ENCODE data around the gene SCO1.
A peak's percentile ranks its signal among the peaks of the same experiment; 100 is the strongest.

SCO1 gene

DNA sequence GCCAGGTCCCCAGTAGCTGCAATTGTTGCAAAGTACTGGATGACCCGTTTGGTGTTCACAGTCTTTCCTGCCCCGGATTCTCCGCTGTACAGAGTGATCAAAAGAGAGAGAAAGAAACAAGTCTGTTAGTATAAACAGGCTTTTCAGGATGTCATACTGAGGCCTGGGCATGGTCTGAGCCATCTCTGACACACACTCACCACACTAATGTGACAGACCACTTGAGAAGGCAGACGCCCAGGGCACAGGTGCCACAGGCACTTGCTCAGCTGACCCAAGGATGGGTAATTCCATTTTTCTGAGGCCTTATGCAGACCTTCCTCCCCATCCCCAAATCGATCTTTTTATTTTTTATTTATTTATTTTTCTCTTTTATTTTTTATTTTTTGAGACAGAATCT is 47.7 kb downstream of the SCO1 start:
- no peak for DNase-seq

DNA sequence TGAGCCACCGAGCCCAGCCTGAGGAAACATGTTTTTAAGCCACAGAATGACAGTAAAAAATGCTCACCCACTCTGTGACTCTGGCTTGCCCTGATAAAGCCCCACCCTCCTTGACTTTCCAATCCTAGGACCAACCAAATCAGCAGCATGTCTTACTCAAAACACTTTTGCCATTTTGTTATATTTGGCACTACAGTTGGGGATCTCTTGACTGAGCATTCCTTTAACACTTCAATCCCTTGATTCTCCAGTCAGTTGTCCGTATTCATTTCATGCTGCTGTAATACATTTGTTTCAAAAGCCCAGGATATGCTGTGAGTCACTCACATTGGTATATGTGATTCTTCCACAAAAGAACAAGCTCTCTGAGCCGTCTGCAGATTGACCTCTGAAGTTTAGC is 48.4 kb downstream of the SCO1 start:
- DNase-seq, result no peak

DNA sequence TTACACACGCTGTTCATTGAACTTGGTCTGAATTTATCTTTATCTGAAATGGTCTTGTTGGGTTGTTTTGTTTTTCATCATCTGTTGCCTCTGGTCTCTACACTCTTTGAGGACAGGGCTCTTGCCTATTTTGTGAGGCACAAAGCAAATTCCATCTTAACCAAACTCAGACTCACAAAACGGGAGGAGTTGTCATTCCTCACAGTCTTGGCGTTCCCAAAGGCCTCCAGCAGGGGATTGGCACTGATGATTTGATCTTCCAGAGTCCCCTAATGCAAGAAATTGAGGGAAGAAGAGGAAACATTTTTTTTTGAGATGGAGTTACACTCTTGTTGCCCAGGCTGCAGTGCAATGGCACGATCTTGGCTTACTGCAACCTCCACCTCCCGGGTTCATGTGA is 49.0 kb downstream of the SCO1 start:
- no peak for DNase-seq

DNA sequence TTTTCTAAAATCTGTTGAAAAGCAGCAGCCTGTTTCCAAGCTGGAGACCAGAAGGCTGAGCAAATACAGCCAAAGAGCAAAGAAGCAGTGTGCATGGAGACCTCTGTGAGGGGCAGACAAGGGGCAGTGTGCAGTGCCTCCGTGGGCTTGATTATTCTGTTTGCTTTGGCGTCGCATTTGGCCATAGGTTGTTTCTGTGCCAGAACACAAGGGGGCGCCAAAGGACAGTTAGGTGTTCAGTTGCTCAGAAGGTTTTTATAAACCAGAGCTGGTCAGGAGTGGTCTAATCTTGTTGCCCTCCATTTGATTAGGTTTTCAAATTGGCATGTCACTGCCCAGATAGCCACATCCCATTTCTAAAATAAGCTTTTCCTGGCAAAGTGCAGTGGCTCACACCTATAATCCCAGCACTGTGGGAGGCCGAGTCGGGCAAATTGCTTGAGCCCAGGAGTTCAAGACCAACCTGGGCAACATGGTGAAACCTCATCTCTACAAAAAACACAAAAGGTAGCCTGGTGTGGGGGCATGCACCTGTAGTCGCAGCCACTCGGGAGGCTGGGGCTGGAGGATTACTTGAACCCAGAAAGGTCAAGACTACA is 50.8 kb downstream of the SCO1 start:
- DNase-seq, result peak; percentile 76

DNA sequence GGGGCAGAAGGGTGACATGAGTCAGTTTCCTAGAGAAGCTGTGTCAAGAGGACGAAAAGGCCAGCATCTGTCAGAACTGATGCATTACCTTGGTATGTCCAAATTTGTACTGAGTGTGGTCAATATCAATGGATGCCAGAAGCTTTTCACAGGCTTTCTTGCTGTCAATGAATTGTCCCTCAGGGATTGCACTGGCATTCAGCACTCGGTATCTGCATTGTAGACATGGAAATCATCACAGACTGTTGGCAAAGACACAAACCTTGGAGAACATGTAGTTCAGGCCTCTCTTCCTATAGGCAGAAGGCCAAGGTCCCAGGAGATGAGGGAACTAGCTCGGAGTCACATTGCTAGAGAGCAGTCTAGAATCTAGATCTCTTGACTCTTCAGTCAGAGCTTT is 56.9 kb downstream of the SCO1 start:
- DNase-seq, result no peak

DNA sequence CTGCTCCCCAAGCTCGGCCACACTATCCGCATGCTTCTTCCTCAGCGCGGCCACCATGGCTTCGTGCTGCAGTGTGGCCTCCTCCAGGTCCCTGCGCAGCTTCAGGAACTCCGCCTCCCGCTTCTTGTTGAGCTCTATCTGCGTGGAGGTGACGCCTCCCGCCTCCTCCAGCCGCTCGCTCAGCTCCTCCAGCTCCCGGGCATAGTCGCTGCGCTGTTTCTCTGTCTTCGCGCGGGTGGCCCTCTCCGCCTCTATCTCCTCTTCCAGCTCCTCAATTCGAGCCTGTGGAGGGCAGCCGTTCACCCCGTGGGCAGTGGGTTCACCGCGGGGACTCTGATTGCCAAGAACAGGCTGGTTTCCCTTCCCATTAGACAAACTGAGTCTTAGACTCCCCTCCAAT is 59.2 kb downstream of the SCO1 start:
- DNase-seq, result no peak

DNA sequence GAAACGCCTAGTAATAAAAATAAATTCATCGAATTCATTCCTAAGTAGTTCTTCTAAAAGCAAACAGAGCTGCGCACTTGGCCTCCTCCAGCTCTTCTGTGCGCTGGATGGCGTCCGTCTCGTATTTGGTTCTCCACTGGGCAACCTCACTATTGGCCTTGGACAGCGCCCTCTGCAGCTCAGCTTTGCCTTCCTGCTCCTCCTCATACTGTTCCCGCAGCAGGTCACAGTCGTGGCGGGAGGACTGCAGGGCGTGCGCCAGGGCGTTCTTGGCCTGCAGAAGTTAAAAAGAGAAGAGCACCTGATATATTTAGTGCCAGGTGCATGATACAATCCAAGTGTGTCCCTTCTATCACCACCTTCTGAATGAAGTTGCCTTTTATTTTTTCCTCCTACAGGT is 62.0 kb downstream of the SCO1 start:
- no peak for DNase-seq

DNA sequence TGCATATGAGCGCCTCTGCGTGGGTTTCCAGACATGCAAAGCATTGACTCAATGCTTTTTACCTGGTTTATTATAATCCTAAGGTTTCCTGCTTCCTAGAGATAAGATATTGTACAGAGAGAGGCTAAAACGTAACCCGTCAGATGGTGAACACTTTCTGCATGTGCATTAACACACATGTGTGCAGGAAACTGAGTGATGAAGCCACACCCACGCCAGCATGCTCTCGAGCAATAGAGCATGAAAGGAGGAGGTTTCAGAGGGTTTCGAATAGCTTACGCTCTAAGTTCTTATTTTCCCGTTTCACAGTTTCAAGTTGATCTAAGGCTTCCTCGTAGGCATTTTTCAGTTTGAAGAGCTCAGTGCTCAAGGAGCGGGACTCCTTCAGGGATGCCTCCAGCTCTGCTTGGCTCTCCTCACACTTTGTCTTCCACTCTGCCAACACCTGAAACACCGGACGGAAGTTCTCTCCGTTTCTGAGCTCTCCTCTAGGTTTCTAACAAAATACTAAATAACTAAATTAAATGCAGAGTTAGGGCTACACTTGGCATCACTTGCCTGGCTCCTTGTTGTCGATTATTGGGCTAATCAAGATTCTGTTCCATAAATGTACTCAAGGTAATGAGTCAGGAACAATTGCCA is 63.5 kb downstream of the SCO1 start:
- DNase-seq, result no peak

DNA sequence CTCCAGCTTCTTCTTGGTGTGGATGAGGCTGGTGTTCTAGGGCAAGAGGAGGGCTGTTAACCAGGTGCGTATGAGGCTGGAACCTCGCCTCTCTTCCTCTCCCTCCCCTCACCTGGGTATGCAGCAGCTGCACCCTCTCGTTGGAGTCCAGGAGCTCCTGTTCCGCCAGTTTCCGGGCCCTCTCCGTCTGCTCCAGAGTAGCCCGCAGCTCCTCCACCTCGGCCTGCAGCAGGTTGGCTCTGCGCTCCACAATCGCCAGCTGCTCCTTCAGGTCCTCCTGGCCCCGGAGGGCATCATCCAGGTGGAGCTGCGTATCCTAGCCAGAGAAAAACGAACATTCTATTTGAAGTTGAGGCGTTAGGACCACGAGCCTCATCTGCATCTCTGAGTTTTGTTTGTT is 65.6 kb downstream of the SCO1 start:
- no peak for DNase-seq

DNA sequence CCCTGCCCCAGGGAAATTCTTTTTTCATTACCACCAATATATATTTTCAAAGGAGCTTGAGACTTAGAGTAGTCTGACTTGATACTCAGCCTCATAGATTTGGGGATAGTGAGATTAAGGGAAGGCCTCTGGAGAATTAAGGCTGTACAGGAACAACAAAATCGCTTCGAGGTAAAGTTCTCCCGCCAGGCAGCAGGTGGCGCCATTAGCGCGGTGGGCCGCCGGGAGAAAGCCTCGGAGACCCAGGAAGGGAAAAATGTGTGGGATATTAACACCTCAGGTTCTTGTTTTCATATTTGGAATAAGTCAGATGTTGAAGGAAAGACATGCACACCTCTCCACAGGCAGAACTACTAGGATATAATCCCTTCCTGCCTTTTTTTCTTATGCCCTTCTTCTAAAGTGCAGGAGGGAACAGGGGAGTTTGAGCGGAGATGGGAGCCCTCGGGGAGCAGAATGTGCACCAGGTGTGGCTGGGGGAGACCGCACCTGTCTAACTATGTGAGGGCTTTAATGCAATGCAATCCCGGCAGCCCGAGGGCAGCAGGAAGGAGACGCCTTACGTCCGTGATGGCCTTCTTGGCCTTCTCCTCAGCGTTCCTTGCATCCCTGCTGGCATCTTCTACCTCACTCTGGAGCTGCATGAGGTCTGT is 66.2 kb downstream of the SCO1 start:
- no peak for DNase-seq

DNA sequence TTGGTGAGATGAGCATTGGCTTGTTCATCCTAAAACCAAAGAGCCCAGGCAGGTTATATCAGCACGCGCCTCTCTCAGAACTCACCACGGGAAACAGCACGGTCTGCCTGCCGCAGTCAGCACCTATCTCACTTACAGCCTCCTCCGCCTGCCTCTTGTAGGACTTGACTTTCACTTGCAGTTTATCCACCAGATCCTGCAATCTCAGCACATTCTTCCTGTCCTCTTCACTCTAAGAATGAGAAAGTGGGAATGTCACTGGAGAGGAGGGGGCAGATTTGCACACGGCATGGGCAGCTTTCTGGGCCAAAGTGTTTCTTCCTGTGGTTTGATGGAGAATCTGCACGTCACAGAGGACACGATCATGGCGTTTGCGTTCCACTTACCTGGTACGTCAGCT is 67.6 kb downstream of the SCO1 start:
- no peak for DNase-seq

DNA sequence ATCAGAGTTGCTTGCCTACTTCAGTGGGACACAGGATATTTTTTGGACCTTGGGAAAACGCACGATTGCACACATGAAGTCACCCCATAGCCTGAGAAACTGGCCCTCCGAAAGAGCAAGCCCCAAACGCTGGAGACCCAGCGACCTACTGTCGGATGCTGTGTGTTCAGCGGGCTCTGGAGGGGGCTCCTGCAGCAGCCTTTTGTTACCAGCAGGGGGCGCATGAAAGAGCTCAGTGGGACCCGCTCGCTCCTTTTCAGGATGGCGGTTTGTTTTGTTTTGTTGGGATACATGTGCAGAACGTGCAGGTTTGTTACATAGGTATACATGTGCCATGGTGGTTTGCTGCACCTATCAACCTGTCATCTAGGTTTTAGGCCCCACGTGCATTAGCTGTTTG is 68.6 kb downstream of the SCO1 start:
- no peak for DNase-seq

DNA sequence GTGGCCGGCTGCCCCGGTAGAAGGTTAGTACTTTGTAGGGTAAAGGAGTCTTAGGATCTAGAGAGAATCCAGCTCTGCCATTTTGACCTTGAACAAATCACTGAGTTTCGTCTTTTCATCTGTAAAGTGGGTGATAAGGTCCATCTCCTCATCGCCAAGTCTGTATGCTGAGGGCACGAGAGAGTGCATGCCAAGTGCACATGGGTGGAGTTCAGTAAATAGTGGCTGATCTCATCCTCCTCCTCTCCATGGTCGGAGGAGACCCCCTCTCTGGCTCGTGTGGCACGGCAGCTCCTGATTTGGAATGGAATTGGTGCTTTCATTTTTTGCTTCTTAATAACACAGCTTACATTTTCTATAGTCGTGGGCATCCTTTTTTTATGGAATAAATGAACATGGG is 70.9 kb downstream of the SCO1 start:
- DNase-seq, result no peak

DNA sequence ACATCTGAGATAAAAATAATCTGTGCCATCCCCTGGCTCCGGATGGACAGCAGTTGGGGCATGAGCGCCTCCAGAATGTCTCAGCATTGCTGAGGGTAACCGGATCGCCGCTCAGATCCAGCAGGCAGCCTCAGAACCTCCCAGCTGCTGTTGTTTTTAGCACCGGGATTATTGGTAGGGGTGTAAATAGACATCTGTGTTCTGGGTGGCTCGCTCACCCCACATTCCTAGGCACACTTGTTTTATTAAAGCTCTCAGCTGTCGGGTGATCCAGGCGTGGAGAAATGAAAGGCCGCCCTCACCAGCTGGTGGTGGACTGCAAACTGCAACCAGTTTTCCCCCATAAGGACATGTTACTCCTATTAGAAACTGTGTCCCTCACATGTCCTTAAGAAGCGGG is 72.4 kb downstream of the SCO1 start:
- DNase-seq, result no peak

DNA sequence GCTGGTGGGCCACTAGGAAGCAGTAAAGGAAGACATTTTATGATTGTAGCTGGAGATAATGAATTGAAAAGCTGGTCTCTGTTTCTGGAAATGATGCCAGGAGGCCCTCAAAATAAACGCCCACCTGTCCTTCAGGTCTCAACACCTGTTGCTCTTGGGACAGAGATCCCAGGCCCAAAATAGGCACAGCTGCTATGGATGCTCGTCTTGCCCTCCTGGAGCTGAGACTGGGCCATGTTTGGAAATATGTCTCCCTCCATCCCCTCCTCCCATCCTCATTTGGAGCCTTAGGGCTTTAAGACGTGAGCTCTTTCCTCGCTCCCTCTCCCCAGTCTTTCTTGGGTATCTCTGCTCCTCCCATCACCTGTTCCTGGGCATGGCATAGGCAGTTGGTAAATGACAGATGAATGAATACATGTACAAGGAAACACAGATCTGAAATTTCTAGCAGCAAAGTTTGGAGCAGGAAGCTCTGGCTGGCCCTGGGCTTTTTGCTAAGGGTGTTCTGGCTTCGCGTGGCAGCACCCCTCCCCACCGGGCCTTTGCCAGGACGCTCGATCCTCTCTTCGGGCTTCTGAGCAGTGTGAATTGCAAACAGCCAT is 73.5 kb downstream of the SCO1 start:
- no peak for DNase-seq

DNA sequence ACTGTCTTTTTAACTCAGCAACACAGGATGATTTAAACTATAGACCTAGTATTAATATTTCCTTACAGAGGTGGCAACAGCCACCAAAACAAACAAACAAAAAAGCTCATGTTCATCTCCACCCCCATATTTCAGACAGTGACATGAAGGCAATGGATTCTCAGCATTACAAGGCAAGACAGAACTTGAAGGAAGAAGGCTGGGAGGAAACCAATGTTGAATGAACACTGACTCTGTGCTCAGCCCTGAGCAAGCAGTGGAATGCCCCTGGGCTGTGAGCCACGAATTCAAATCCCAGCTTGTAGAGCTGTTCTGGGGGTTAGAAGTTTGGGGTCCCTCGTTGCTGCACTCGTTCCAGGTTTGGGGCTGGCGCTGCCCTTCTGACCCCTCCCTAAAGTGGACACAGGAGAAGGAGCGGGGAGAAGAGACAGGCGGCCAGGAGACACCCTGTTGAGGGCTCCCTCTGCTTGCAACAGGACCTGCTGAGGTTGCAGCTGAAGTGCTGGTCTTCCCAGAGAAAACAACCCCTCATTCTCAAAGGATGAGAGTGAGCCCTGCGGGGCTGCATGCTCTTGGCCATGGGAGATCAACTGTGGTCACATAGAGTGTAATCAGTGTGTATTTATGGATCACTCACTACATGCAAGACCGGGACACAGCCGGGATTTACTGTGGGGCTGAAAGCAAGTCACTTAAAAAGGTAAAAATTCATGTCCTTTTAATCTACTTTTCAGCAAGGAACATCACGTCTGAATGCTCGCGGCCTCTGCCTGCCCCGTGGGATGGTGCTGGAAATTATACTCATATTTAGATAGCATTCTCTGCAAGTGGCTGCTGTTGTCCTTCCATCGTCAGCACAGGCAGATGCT is 74.5 kb downstream of the SCO1 start:
- no peak for DNase-seq

Measured in activated CD4-positive, alpha-beta T cell treated with anti-CD3 and anti-CD28 coated beads, Interleukin-2, amount 50 U/mL, for 1 hour (primary cell).